GM21367 (cell line): Measurements from ENCODE around the gene ERBB4.

Experiments
- ATAC-seq: cut with Tn5 transposase; IDR thresholded peaks from one replicate; pipeline ENCODE4 v1.9.1; 2021; ENCODE audit not compliant: unreplicated experiment

The ERBB4 gene

GRCh38 chr2:212538305-212539071, at the start of gene ERBB4:
Gene ERBB4 (minus strand): TSS chr2:212538802. CDS start chr2:212538530, 272 bp downstream.
- no peak for ATAC-seq

- no peak for ATAC-seq
Measured at GRCh38 chr2:212580117-212580516, 41.5 kb upstream of the ERBB4 start.

- no peak for ATAC-seq
Measured at GRCh38 chr2:212556296-212556695, 17.7 kb upstream of the ERBB4 start.

- ATAC-seq: no peak
Measured at GRCh38 chr2:212554233-212554632, 15.6 kb upstream of the ERBB4 start.

- no peak for ATAC-seq
Measured at GRCh38 chr2:212549941-212550340, 11.3 kb upstream of the ERBB4 start.

- ATAC-seq: no peak
Measured at GRCh38 chr2:212549463-212549862, 10.9 kb upstream of the ERBB4 start.

GRCh38 chr2:212548455-212548819, 9.8 kb upstream of the ERBB4 start:
- no peak for ATAC-seq

GRCh38 chr2:212547716-212548454, 9.3 kb upstream of the ERBB4 start:
- no peak for ATAC-seq

- no peak for ATAC-seq
Measured at GRCh38 chr2:212546669-212547068, 8.1 kb upstream of the ERBB4 start.

GRCh38 chr2:212540341-212540740, 1.7 kb upstream of the ERBB4 start:
- ATAC-seq: no peak

GRCh38 chr2:212539072-212539880, 674 bp upstream of the ERBB4 start:
- no peak for ATAC-seq

GRCh38 chr2:212537726-212538304, 787 bp downstream of the ERBB4 start:
- no peak for ATAC-seq

- ATAC-seq: no peak
Measured at GRCh38 chr2:212536817-212537725, 1.5 kb downstream of the ERBB4 start.

- ATAC-seq: no peak
Measured at GRCh38 chr2:212535996-212536816, 2.4 kb downstream of the ERBB4 start.

- ATAC-seq: no peak
Measured at GRCh38 chr2:212534336-212534735, 4.3 kb downstream of the ERBB4 start.

- ATAC-seq: no peak
Measured at GRCh38 chr2:212532585-212532984, 6.0 kb downstream of the ERBB4 start.

- no peak for ATAC-seq
Measured at GRCh38 chr2:212532087-212532486, 6.5 kb downstream of the ERBB4 start.

- ATAC-seq: no peak
Measured at GRCh38 chr2:212531499-212531898, 7.1 kb downstream of the ERBB4 start.

GRCh38 chr2:212530991-212531390, 7.6 kb downstream of the ERBB4 start:
- ATAC-seq: no peak
